Measurements from ENCODE around the gene RND3. TPM values are rescaled to one million over a fixed set of nuclear protein-coding genes. Genes with fewer than 3 reads are reported as not detected.
A peak's percentile ranks its signal among the peaks of the same experiment; 100 is the strongest.

Gene RND3
- total and polyA plus RNA-seq, 2 of the 13 experiments (the other 11 are each of a cell fraction or from before 2014, with no cell fraction given): 0.13 to 0.42 TPM

GRCh38 chr2:150445398-150445797, 42.1 kb downstream of the RND3 start:
- intact Hi-C loops (cut with micrococcal nuclease; ENCODE audit: unreplicated experiment) (no loop called here), in situ Hi-C loops (cut with HindIII; ENCODE audit: extremely low pct_ligation_motif_present, low pct_unique_long_range_greater_than_20kb) (no loop called here)
- Histone ChIP-seq H4K20me1 (ENCODE audit: insufficient read depth, low read length) (no peaks in the 10 kb centered on the region), H3K27ac (ENCODE audit: extremely low read length, insufficient read depth, low read length) (no peak overlapping the region), H3K4me2 (ENCODE audit: low read depth, low read length) (no peak overlapping the region), H3K4me1 (ENCODE audit: insufficient read depth, low read length) (no peaks in the 10 kb centered on the region), H3K9me3 (ENCODE audit: low read length) (0 out of 2 replicates have a peak, but pooled peaks cover 3% of the 10 kb centered on the region), H3K79me2 (ENCODE audit: insufficient read depth, low read length) (no peaks in the 10 kb centered on the region), H3K9ac (ENCODE audit: insufficient read depth, low read depth, low read length) (no peak overlapping the region), H3K36me3 (replicated peaks in 1 of 2; ENCODE audit: control insufficient read depth in 1 of 2, insufficient read depth in 2 of 2, low read length in 2 of 2) (no peaks in the 10 kb centered on the region), H2AFZ (ENCODE audit: low read length) (no peak overlapping the region), H3K4me3 (replicated peaks in 1 of 3; ENCODE audit: insufficient read depth in 1 of 3, low read depth in 2 of 3, low read length in 3 of 3) (no peak overlapping the region), H3K27me3 (ENCODE audit: control insufficient read depth in 1 of 2, insufficient read depth in 2 of 2, low read length in 2 of 2) (no peaks in the 10 kb centered on the region)
- CTCF ChIA-PET (ENCODE audit: low intra/inter-chr PET ratio, low total read pairs): no interaction called here
- TF ChIP-seq GTF3A (CRISPR knock-in tag; conservative IDR thresholded peaks at IDR 0.05): no peak
- TF ChIP-seq SNAPC2 (CRISPR knock-in tag; IDR thresholded peaks at IDR 0.05): no peak
- no peak for TF ChIP-seq RCOR2 (CRISPR knock-in tag; IDR thresholded peaks at IDR 0.05)
- no peak for TF ChIP-seq MTF2 (CRISPR knock-in tag; IDR thresholded peaks at IDR 0.05; ENCODE audit: borderline replicate concordance)
- TF ChIP-seq MAFF (IDR thresholded peaks at IDR 0.05; ENCODE audit: low read depth, low read length): peak; percentile 96
- no peak for TF ChIP-seq ZBTB44 (CRISPR knock-in tag; IDR thresholded peaks at IDR 0.05)
- TF ChIP-seq NCOA5 (CRISPR knock-in tag; IDR thresholded peaks at IDR 0.05): no peak
- TF ChIP-seq LRRFIP1 (CRISPR knock-in tag; conservative IDR thresholded peaks at IDR 0.05): no peak
- TF ChIP-seq SATB2 (CRISPR knock-in tag; IDR thresholded peaks at IDR 0.05): no peak
- TF ChIP-seq NCOA1 (CRISPR knock-in tag; IDR thresholded peaks at IDR 0.05): no peak
- peak; percentile 93 to 98 for TF ChIP-seq MAFK (conservative IDR thresholded peaks at IDR 0.05 in 1 of 2, IDR thresholded peaks at IDR 0.05 in 1 of 2; ENCODE audit: low read length in 2 of 2)
- FAIRE-seq (no peak), DNase-seq (ENCODE audit: low spot score) (no peak), ATAC-seq (no peak)
- WGBS (ENCODE audit: low lambda C conversion rate): 0% methylated on average over 1 of the region's 1 CpG
- POLR2A ChIA-PET: no interaction called here
- BruUV-seq (replicated peaks): no TSS peak

Data from HepG2 (cell line).